ENCODE measurements around the gene ZNRF3. TPM values are rescaled to one million over a fixed set of nuclear protein-coding genes. Genes with fewer than 3 reads are reported as not detected.

The ZNRF3 gene
- total and polyA plus RNA-seq, 2 experiments from 2014 or later, result 11.1 to 32.2 TPM

GRCh38 chr22:28935140-28935539 lies 51.8 kb downstream of the ZNRF3 start:
- peaks cover 41% of the 10 kb centered on the region for H4K20me1 ChIP-seq (replicated peaks; ENCODE audit: insufficient read depth)
- peaks cover 58% of the 10 kb centered on the region for H3K4me1 Mint-ChIP-seq
- H3F3A ChIP-seq (replicated peaks; ENCODE audit: low read depth), result no peaks in the 10 kb centered on the region
- 0 out of 2 replicates have a peak, but pooled peaks cover 2% of the 10 kb centered on the region for H3K9me2 ChIP-seq (ENCODE audit: insufficient read depth)
- DNase-seq (ENCODE audit: low spot score) (no peak), ATAC-seq (no peak)
- H3K4me1 ChIP-seq (ENCODE audit: insufficient read depth), result peaks cover 36% of the 10 kb centered on the region
- no peak overlapping the region for H2AFZ ChIP-seq
- H3K9me3 Mint-ChIP-seq, result no peaks in the 10 kb centered on the region
- no peaks in the 10 kb centered on the region for H3K27me3 ChIP-seq (ENCODE audit: insufficient read depth)
- TF ChIP-seq POLR2AphosphoS5 (IDR thresholded peaks at IDR 0.05; ENCODE audit: low read depth) (no peak), NANOG (IDR thresholded peaks at IDR 0.05; ENCODE audit: borderline replicate concordance) (no peak), EZH2phosphoT487 (IDR thresholded peaks at IDR 0.05; ENCODE audit: unreplicated experiment) (no peak), ZNF462 (CRISPR knock-in tag; IDR thresholded peaks at IDR 0.05) (no peak), ZNF114 (CRISPR knock-in tag; IDR thresholded peaks at IDR 0.05) (no peak), EZH2 (IDR thresholded peaks at IDR 0.05; ENCODE audit: low read depth, unreplicated experiment) (no peak), JUNB (IDR thresholded peaks at IDR 0.05; ENCODE audit: unreplicated experiment) (no peak), ETS1 (IDR thresholded peaks at IDR 0.05) (no peak), ZNF331 (CRISPR knock-in tag; IDR thresholded peaks at IDR 0.05; ENCODE audit: low read depth) (no peak), CTCF (conservative IDR thresholded peaks at IDR 0.05; ENCODE audit: low read depth in 2 of 2) (no peak; a peak in 2 of 4 replicates), REST (IDR thresholded peaks at IDR 0.05; ENCODE audit: unreplicated experiment) (no peak), STAT1 (IDR thresholded peaks at IDR 0.05; ENCODE audit: unreplicated experiment) (no peak), CREB1 (CRISPR knock-in tag; IDR thresholded peaks at IDR 0.05; ENCODE audit: low read depth) (no peak)
- H3K36me3 ChIP-seq (ENCODE audit: insufficient read depth), result no peaks in the 10 kb centered on the region
- no peak overlapping the region for H3K27ac ChIP-seq (ENCODE audit: low read depth)
- H3K4me3 Mint-ChIP-seq, result no peak overlapping the region
- no peak overlapping the region for H3K4me3 ChIP-seq
- peaks cover 92% of the 10 kb centered on the region for H3K79me2 ChIP-seq (replicated peaks; ENCODE audit: insufficient read depth)
- no peaks in the 10 kb centered on the region for H3K27me3 Mint-ChIP-seq (ENCODE audit: insufficient read depth, low read depth, poor library complexity)
- H3K27ac Mint-ChIP-seq, result no peak overlapping the region
- no peaks in the 10 kb centered on the region for H3K36me3 Mint-ChIP-seq (ENCODE audit: low read depth)
- no peak overlapping the region for H3K4me2 ChIP-seq
